HepG2 (cell line): ENCODE data around the gene SHANK2. TPM values are rescaled to one million over a fixed set of nuclear protein-coding genes. Genes with fewer than 3 reads are reported as not detected.
A peak's percentile ranks its signal among the peaks of the same experiment; 100 is the strongest.

Source experiments
- ATAC-seq: fragments of 200-7000 bp; cut with Tn5 transposase; 3 replicates; pipeline ENCODE4 v1.9.1; 2020; ENCODE audit warnings: mild to moderate bottlenecking, moderate library complexity
- BruUV-seq: library from RNA; stranded (reverse); fragments of 400-500 nt; replicated peaks from 2 replicates; lab custom pipeline; 2021; lab: Mats Ljungman, UMichigan
- CTCF ChIA-PET: fragments of 300-600 bp; formaldehyde crosslinking; extraction: SDS; loops from one replicate; lab custom pipeline; 2021; ENCODE audit warnings: low total read pairs, inconsistent platforms, low intra/inter-chr PET ratio; lab: Yijun Ruan, JAX
- POLR2A ChIA-PET: fragments of 350-600 bp; sonication (Branson Sonifier 250); formaldehyde crosslinking; loops from one replicate; lab custom pipeline; 2020; ENCODE audit warnings: antibody characterized with exemption, inconsistent platforms; lab: Yijun Ruan, JAX
- DNase-seq: peaks from one replicate; pipeline ENCODE4 v3.0.0-alpha.2; 2015; ENCODE audit warnings: low spot score
- FAIRE-seq: peaks from 3 replicates; lab custom pipeline; 2011; peaks lifted over from hg19 to GRCh38; lab: Jason Lieb, UNC
- H2AFZ ChIP-seq: one replicate; pipeline ENCODE4 v1.6.1; 2011; ENCODE audit warnings: low read length, inconsistent platforms
- H3K27ac ChIP-seq: fragments of 300-600 bp; 3 replicates; pipeline ENCODE4 v1.8.0; 2011; ENCODE audit warnings: mixed run types, mild to moderate bottlenecking, mixed read lengths, low read length, inconsistent platforms; ENCODE audit not compliant: insufficient read depth; ENCODE audit errors: extremely low read length
- H3K27me3 ChIP-seq, 2 experiments: fragments of 200-600 bp in 1 of 2; 2 replicates in 1 of 2; 3 replicates in 1 of 2; pipeline versions ENCODE4 v1.6.0 to v1.8.0; 2011; ENCODE audit warnings: low read length in 2 of 2, mild to moderate bottlenecking in 2 of 2, moderate library complexity in 2 of 2, inconsistent platforms in 1 of 2; ENCODE audit not compliant: insufficient read depth in 2 of 2, control insufficient read depth in 1 of 2
- H3K36me3 ChIP-seq, 2 experiments: fragments of 200-600 bp in 1 of 2; replicated peaks in 1 of 2; 2 replicates in 1 of 2; 3 replicates in 1 of 2; pipeline versions ENCODE4 v1.5.1 to v1.8.0; 2011; ENCODE audit warnings: low read length in 2 of 2, inconsistent platforms in 1 of 2; ENCODE audit not compliant: insufficient read depth in 2 of 2, control insufficient read depth in 1 of 2
- H3K4me1 ChIP-seq: 2 replicates; pipeline ENCODE4 v1.5.1; 2012; ENCODE audit warnings: low read length, inconsistent platforms; ENCODE audit not compliant: insufficient read depth
- H3K4me2 ChIP-seq: 2 replicates; pipeline ENCODE4 v1.6.0; 2011; ENCODE audit warnings: low read depth, low read length, inconsistent platforms
- H3K4me3 ChIP-seq, 3 experiments: fragments of 200-600 bp in 1 of 3; sonication (generic), shearing (Covaris generic) in 1 of 3; replicated peaks in 1 of 3; 2 replicates each; pipeline ENCODE4 v1.5.1; 2011 to 2016; ENCODE audit warnings: low read length in 3 of 3, inconsistent platforms in 2 of 3, low read depth in 2 of 3, mild to moderate bottlenecking in 2 of 3, control low read depth in 1 of 3, mixed read lengths in 1 of 3; ENCODE audit not compliant: insufficient read depth in 1 of 3
- H3K79me2 ChIP-seq: one replicate; pipeline ENCODE4 v1.6.1; 2011; ENCODE audit warnings: low read length, inconsistent platforms; ENCODE audit not compliant: insufficient read depth
- H3K9ac ChIP-seq: 2 replicates; pipeline ENCODE4 v1.6.0; 2011; ENCODE audit warnings: mild to moderate bottlenecking, low read depth, low read length, inconsistent platforms; ENCODE audit not compliant: insufficient read depth
- H3K9me3 ChIP-seq: 2 replicates; pipeline ENCODE4 v1.5.1; 2012; ENCODE audit warnings: mild to moderate bottlenecking, low read length
- H4K20me1 ChIP-seq: 2 replicates; pipeline ENCODE4 v1.6.0; 2011; ENCODE audit warnings: inconsistent platforms, mild to moderate bottlenecking, low read length, moderate library complexity; ENCODE audit not compliant: insufficient read depth
- AGO2 ChIP-seq: fragments of 200-400 bp; formaldehyde crosslinking; optimal IDR thresholded peaks from 2 replicates; pipeline ENCODE3; 2017; ENCODE audit warnings: mild to moderate bottlenecking, low read depth, low read length, moderate library complexity
- MBD4 ChIP-seq: IDR thresholded peaks from 2 replicates; pipeline ENCODE4 v1.6.1; 2012; ENCODE audit warnings: low read length, inconsistent platforms, borderline replicate concordance
- POLR2A ChIP-seq, 2 experiments: IDR thresholded peaks; 2 replicates each; pipeline ENCODE4 v1.6.1; 2011; ENCODE audit warnings: low read depth in 2 of 2, low read length in 2 of 2, mild to moderate bottlenecking in 1 of 2, moderate library complexity in 1 of 2; ENCODE audit not compliant: insufficient read depth in 1 of 2
- WGBS: methylation state at CpG from one replicate; pipeline ENCODE4 v1.1.6; 2017; ENCODE audit warnings: low lambda C conversion rate; 5-methylcytosine and 5-hydroxymethylcytosine counted together
- in situ Hi-C: cut with HindIII; loops from 2 replicates; pipeline ENCODE4 v1.10.0; 2017; ENCODE audit warnings: low pct_unique_long_range_greater_than_20kb; ENCODE audit not compliant: extremely low pct_ligation_motif_present
- intact Hi-C: fragments of 100-400 bp; cut with micrococcal nuclease; formaldehyde crosslinking; loops from one replicate; pipeline ENCODE4 v1.10.0; 2022; ENCODE audit not compliant: unreplicated experiment
- polyA plus RNA-seq, 8 experiments: library from polyadenylated mRNA; depleted of rRNA in 3 of 8; stranded (reverse) in 7 of 8; unstranded in 1 of 8; fragments of >200 nt; fragmentation: Illumina TruSeq in 4 of 8; extraction: Trizol in 4 of 8; gene quantifications; 2 replicates each; pipeline versions ENCODE4 v1.2.1 to v1.2.3, GENCODE V29; 2011 to 2016; ENCODE audit warnings: low read depth in 4 of 8, missing spikeins in 1 of 8, mixed read lengths in 1 of 8; ENCODE audit not compliant: insufficient read depth in 1 of 8
- total RNA-seq, 5 experiments: library from RNA; depleted of rRNA; stranded (reverse); fragments of >200 nt; fragmentation: Illumina TruSeq; extraction: Trizol; gene quantifications; 2 replicates each; pipeline ENCODE4 v1.2.3, GENCODE V29; 2016; ENCODE audit warnings: low read depth in 1 of 5
- TF ChIP-seq, protein P1 (sequence below): sonication (generic); formaldehyde crosslinking; IDR thresholded peaks from 2 replicates; pipeline ENCODE4 v1.5.1; 2020; ENCODE audit warnings: missing genetic modification reagents, mild to moderate bottlenecking, borderline replicate concordance
- TF ChIP-seq, protein P2 (sequence below), 2 experiments: fragments of 450-650 bp in 1 of 2; sonication (generic) in 1 of 2; formaldehyde crosslinking; IDR thresholded peaks; 2 replicates each; pipeline versions ENCODE4 v1.5.0 to v1.8.0; 2020 to 2022; ENCODE audit warnings: mild to moderate bottlenecking in 1 of 2, missing genetic modification reagents in 1 of 2
- TF ChIP-seq, protein P3 (sequence below): sonication (generic); formaldehyde crosslinking; conservative IDR thresholded peaks from 2 replicates; pipeline ENCODE4 v1.4.0; 2020; ENCODE audit warnings: missing genetic modification reagents

Gene SHANK2
- total and polyA plus RNA-seq, 2 of the 13 experiments (the other 11 are each of a cell fraction or from before 2014, with no cell fraction given): 10.2 to 13.0 TPM

DNA sequence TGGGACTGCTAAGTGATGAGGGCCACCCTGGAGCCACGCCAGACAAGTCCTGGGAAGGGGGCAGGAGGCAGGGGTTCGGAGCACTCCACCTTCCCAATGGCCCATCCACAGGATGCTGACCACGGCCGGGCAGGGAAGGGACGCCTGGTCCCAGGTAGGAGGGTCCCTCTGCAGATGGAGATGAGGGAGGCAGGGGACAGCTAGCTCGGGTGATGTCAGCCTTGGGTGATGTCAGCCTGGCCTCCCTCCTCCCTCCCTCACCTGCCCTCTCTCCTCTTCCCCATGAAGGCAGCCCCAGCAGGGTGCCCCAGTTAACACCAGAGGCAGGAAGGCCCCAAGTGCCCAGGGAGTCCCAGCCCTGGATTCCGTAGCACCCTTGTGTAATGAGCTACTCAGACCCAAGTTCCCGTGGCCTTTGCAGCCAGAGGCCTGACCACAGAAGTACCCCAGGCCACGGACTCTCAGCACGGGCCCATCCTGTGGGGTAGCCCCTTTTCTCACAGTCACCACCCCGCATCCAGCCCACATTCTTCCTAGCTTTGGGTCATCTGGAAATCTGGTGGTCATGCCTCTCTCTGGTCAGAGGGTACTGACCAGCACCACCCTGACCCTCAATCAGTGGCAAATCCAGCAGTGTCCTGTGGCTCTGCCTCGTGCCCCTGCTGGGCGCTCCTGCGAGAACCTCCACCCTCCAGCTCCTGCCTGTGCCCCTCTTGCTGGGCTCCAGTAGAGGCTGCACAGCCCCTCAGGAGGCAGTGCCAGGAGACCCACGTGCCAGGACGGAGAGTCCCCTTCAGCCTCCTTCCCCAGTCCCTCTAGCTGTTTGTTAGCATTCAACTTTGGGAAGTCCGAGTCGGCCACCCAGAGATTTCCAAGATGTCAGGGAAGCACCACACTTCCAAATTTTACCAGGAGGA is 47.4 kb downstream of the SHANK2 start:
- Histone ChIP-seq H3K9me3 (0 out of 2 replicates have a peak, but pooled peaks cover 5% of the 10 kb centered on the region), H3K4me2 (no peak overlapping the region), H3K27me3 (no peaks in the 10 kb centered on the region), H3K79me2 (peaks cover 79% of the 10 kb centered on the region), H3K4me3 (no peak overlapping the region), H3K9ac (no peak overlapping the region), H3K4me1 (peaks cover 22% of the 10 kb centered on the region), H3K36me3 (peaks cover 30 to 68% of the 10 kb centered on the region in 2 experiments; a peak in 4 of 5 replicates), H3K27ac (no peak overlapping the region), H4K20me1 (peaks cover 46% of the 10 kb centered on the region), H2AFZ (no peak overlapping the region)
- ChIA-PET POLR2A (no interaction called here), CTCF (no interaction called here)
- in situ Hi-C loops: no loop called here
- TF ChIP-seq, protein P1, sequence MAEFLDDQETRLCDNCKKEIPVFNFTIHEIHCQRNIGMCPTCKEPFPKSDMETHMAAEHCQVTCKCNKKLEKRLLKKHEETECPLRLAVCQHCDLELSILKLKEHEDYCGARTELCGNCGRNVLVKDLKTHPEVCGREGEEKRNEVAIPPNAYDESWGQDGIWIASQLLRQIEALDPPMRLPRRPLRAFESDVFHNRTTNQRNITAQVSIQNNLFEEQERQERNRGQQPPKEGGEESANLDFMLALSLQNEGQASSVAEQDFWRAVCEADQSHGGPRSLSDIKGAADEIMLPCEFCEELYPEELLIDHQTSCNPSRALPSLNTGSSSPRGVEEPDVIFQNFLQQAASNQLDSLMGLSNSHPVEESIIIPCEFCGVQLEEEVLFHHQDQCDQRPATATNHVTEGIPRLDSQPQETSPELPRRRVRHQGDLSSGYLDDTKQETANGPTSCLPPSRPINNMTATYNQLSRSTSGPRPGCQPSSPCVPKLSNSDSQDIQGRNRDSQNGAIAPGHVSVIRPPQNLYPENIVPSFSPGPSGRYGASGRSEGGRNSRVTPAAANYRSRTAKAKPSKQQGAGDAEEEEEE (CRISPR knock-in tag): no peak
- 0 out of 4 replicates have a peak, but pooled peaks of 1 of the 2 experiments have one; percentile 8 for TF ChIP-seq POLR2A (IDR thresholded peaks at IDR 0.05; ENCODE audit: insufficient read depth in 1 of 2, low read depth in 2 of 2, low read length in 2 of 2)
- 94% methylated on average over 11 of the region's 18 CpGs for WGBS
- intact Hi-C loops: no loop called here
- DNase-seq (no peak), FAIRE-seq (no peak), ATAC-seq (no peak; the same call in 2 of the 3 replicates)
- BruUV-seq: no TSS peak

DNA sequence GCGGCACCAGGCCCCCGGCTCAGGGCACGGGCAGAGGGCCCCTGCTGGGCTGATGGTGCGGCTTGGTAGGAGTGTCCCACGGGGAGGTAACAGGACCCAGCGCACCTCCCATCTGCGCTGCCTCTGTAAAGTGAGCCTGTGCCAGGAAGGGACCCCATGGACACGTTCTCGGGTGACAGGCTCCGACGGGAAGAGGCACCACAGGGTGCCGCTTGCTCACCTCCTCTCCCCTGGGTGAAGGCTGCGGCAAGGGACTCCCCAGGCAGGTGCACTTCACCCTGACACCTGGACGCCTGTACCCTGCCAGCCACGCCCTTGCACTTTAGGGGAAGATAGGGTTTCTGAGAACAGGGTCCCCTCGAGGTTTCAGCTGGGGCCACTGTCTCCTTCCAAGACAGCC is 48.1 kb downstream of the SHANK2 start:
- H3K9ac ChIP-seq: no peak overlapping the region
- H3K4me3 ChIP-seq: no peak overlapping the region
- TF ChIP-seq MBD4: no peak
- TF ChIP-seq, protein P2, sequence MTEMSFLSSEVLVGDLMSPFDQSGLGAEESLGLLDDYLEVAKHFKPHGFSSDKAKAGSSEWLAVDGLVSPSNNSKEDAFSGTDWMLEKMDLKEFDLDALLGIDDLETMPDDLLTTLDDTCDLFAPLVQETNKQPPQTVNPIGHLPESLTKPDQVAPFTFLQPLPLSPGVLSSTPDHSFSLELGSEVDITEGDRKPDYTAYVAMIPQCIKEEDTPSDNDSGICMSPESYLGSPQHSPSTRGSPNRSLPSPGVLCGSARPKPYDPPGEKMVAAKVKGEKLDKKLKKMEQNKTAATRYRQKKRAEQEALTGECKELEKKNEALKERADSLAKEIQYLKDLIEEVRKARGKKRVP (CRISPR knock-in tag; IDR thresholded peaks at IDR 0.05): no peak
- TF ChIP-seq, protein P3, sequence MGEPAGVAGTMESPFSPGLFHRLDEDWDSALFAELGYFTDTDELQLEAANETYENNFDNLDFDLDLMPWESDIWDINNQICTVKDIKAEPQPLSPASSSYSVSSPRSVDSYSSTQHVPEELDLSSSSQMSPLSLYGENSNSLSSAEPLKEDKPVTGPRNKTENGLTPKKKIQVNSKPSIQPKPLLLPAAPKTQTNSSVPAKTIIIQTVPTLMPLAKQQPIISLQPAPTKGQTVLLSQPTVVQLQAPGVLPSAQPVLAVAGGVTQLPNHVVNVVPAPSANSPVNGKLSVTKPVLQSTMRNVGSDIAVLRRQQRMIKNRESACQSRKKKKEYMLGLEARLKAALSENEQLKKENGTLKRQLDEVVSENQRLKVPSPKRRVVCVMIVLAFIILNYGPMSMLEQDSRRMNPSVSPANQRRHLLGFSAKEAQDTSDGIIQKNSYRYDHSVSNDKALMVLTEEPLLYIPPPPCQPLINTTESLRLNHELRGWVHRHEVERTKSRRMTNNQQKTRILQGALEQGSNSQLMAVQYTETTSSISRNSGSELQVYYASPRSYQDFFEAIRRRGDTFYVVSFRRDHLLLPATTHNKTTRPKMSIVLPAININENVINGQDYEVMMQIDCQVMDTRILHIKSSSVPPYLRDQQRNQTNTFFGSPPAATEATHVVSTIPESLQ (CRISPR knock-in tag): no peak
- peak; percentile 48 for TF ChIP-seq AGO2
- H3K4me2 ChIP-seq: no peak overlapping the region
- in situ Hi-C loops: no loop called here
- no peaks in the 10 kb centered on the region for H3K27me3 ChIP-seq
- BruUV-seq: no TSS peak
- H3K4me1 ChIP-seq: peaks cover 22% of the 10 kb centered on the region
- ATAC-seq (no peak; the same call in 2 of the 3 replicates), FAIRE-seq (no peak), DNase-seq (no peak)
- H3K27ac ChIP-seq: no peak overlapping the region
- intact Hi-C loops: no loop called here
- CTCF ChIA-PET: no interaction called here
- WGBS: 93% methylated on average over 9 of the region's 16 CpGs
- H2AFZ ChIP-seq: no peak overlapping the region
- POLR2A ChIA-PET: no interaction called here
- peaks cover 79% of the 10 kb centered on the region for H3K79me2 ChIP-seq
- peaks cover 49% of the 10 kb centered on the region for H4K20me1 ChIP-seq
- 0 out of 2 replicates have a peak, but pooled peaks cover 5% of the 10 kb centered on the region for H3K9me3 ChIP-seq
- peaks cover 25 to 68% of the 10 kb centered on the region in 2 experiments; a peak in 4 of 5 replicates for H3K36me3 ChIP-seq
